Measurements from ENCODE around the gene RAC3. TPM values are rescaled to one million over a fixed set of nuclear protein-coding genes. Genes with fewer than 3 reads are reported as not detected.

The RAC3 gene
- total and polyA plus RNA-seq, 2 experiments from 2014 or later, result 1.3 to 7.9 TPM

GRCh38 chr17:82024859-82025258 is 6.6 kb upstream of the RAC3 start:
- Histone ChIP-seq H3K27me3 (replicated peaks; ENCODE audit: insufficient read depth) (no peaks in the 10 kb centered on the region), H3K36me3 (ENCODE audit: low read depth) (no peaks in the 10 kb centered on the region), H3K4me2 (ENCODE audit: unreplicated experiment) (no peak overlapping the region), H3K4me3 (no peak overlapping the region), H3K79me2 (ENCODE audit: insufficient read depth) (no peaks in the 10 kb centered on the region), H4K20me1 (ENCODE audit: insufficient read depth) (no peaks in the 10 kb centered on the region), H3K4me1 (ENCODE audit: insufficient read depth) (peaks cover 5% of the 10 kb centered on the region; the same call in 1 of the 2 replicates), H3F3A (ENCODE audit: insufficient read depth) (no peaks in the 10 kb centered on the region), H3K9me2 (ENCODE audit: insufficient read depth) (no peaks in the 10 kb centered on the region), H3K27ac (no peak overlapping the region), H3K9ac (no peak overlapping the region), H3K9me3 (ENCODE audit: low read depth) (no peaks in the 10 kb centered on the region), H2AFZ (no peak overlapping the region)
- in situ Hi-C loops (cut with MboI), result no loop called here
- no peak for TF ChIP-seq EZH2 (IDR thresholded peaks at IDR 0.05; ENCODE audit: insufficient read depth, poor library complexity, severe bottlenecking)
- no peak for TF ChIP-seq EZH2phosphoT487 (IDR thresholded peaks at IDR 0.05; ENCODE audit: insufficient read depth, low read depth)
- WGBS, 2 experiments (ENCODE audit: low coverage in 1 of 2, low lambda C conversion rate in 2 of 2, missing lambda C conversion rate in 2 of 2), result 92 to 95% methylated on average over 17 of the region's 17 CpGs
- no peak for DNase-seq

- no peak for DNase-seq
- Histone ChIP-seq H2AFZ (no peak overlapping the region), H3K9ac (no peak overlapping the region), H3K4me1 (ENCODE audit: insufficient read depth) (peaks cover 5% of the 10 kb centered on the region; the same call in 1 of the 2 replicates), H3K79me2 (ENCODE audit: insufficient read depth) (no peaks in the 10 kb centered on the region), H3K4me2 (ENCODE audit: unreplicated experiment) (no peak overlapping the region), H4K20me1 (ENCODE audit: insufficient read depth) (no peaks in the 10 kb centered on the region), H3K9me3 (ENCODE audit: low read depth) (no peaks in the 10 kb centered on the region), H3K27ac (no peak overlapping the region), H3K9me2 (ENCODE audit: insufficient read depth) (no peaks in the 10 kb centered on the region), H3F3A (ENCODE audit: insufficient read depth) (no peaks in the 10 kb centered on the region), H3K36me3 (ENCODE audit: low read depth) (no peaks in the 10 kb centered on the region), H3K4me3 (no peak overlapping the region), H3K27me3 (replicated peaks; ENCODE audit: insufficient read depth) (no peaks in the 10 kb centered on the region)
- TF ChIP-seq EZH2phosphoT487 (IDR thresholded peaks at IDR 0.05; ENCODE audit: insufficient read depth, low read depth), result no peak
- TF ChIP-seq EZH2 (IDR thresholded peaks at IDR 0.05; ENCODE audit: insufficient read depth, poor library complexity, severe bottlenecking), result no peak
- 92% methylated on average over 21 to 25 of the region's 25 CpGs for WGBS, 2 experiments (ENCODE audit: low coverage in 1 of 2, low lambda C conversion rate in 2 of 2, missing lambda C conversion rate in 2 of 2)
- in situ Hi-C loops (cut with MboI), result no loop called here
These were observed 5.9 kb upstream of the RAC3 start for GRCh38 chr17:82025401-82026107.

GRCh38 chr17:82028246-82028645 is 3.2 kb upstream of the RAC3 start:
- 91 to 93% methylated on average over 10 to 13 of the region's 13 CpGs for WGBS, 2 experiments (ENCODE audit: low coverage in 1 of 2, low lambda C conversion rate in 2 of 2, missing lambda C conversion rate in 2 of 2)
- Histone ChIP-seq H3K27ac (no peak overlapping the region), H4K20me1 (ENCODE audit: insufficient read depth) (no peaks in the 10 kb centered on the region), H3F3A (ENCODE audit: insufficient read depth) (no peaks in the 10 kb centered on the region), H3K9me2 (ENCODE audit: insufficient read depth) (no peaks in the 10 kb centered on the region), H3K27me3 (replicated peaks; ENCODE audit: insufficient read depth) (no peaks in the 10 kb centered on the region), H3K4me3 (no peak overlapping the region), H3K4me2 (ENCODE audit: unreplicated experiment) (no peak overlapping the region), H3K4me1 (ENCODE audit: insufficient read depth) (peaks cover 5% of the 10 kb centered on the region; the same call in 1 of the 2 replicates), H2AFZ (no peak overlapping the region), H3K36me3 (ENCODE audit: low read depth) (no peaks in the 10 kb centered on the region), H3K9ac (no peak overlapping the region), H3K9me3 (ENCODE audit: low read depth) (no peaks in the 10 kb centered on the region), H3K79me2 (ENCODE audit: insufficient read depth) (no peaks in the 10 kb centered on the region)
- no peak for TF ChIP-seq EZH2 (IDR thresholded peaks at IDR 0.05; ENCODE audit: insufficient read depth, poor library complexity, severe bottlenecking)
- TF ChIP-seq EZH2phosphoT487 (IDR thresholded peaks at IDR 0.05; ENCODE audit: insufficient read depth, low read depth), result no peak
- no peak for DNase-seq
- in situ Hi-C loops (cut with MboI), result no loop called here

- Histone ChIP-seq H3K9ac (no peak overlapping the region), H2AFZ (no peak overlapping the region), H3K4me3 (no peak overlapping the region), H3K9me3 (ENCODE audit: low read depth) (no peaks in the 10 kb centered on the region), H3K9me2 (ENCODE audit: insufficient read depth) (no peaks in the 10 kb centered on the region), H3K36me3 (ENCODE audit: low read depth) (no peaks in the 10 kb centered on the region), H3K4me1 (ENCODE audit: insufficient read depth) (peaks cover 2% of the 10 kb centered on the region; the same call in 1 of the 2 replicates), H3K4me2 (ENCODE audit: unreplicated experiment) (no peak overlapping the region), H4K20me1 (ENCODE audit: insufficient read depth) (no peaks in the 10 kb centered on the region), H3K27ac (no peak overlapping the region), H3K27me3 (replicated peaks; ENCODE audit: insufficient read depth) (no peaks in the 10 kb centered on the region), H3K79me2 (ENCODE audit: insufficient read depth) (no peaks in the 10 kb centered on the region), H3F3A (ENCODE audit: insufficient read depth) (no peaks in the 10 kb centered on the region)
- WGBS, 2 experiments (ENCODE audit: low coverage in 1 of 2, low lambda C conversion rate in 2 of 2, missing lambda C conversion rate in 2 of 2), result 96 to 100% methylated on average over 9 of the region's 9 CpGs
- no peak for DNase-seq
- TF ChIP-seq EZH2phosphoT487 (IDR thresholded peaks at IDR 0.05; ENCODE audit: insufficient read depth, low read depth) (no peak), EZH2 (IDR thresholded peaks at IDR 0.05; ENCODE audit: insufficient read depth, poor library complexity, severe bottlenecking) (no peak)
- in situ Hi-C loops (cut with MboI), result no loop called here
These were observed 2.5 kb upstream of the RAC3 start for GRCh38 chr17:82028966-82029365.

All from GM23248 (cell line).